ENCODE results near the gene PRMT7.

- TF ChIP-seq CTCF (IDR thresholded peaks at IDR 0.05; ENCODE audit: insufficient read depth, low read depth, low read length), result no peak
- TF ChIP-seq EZH2 (IDR thresholded peaks at IDR 0.05; ENCODE audit: insufficient read depth, low read length), result no peak
These were observed 26.8 kb upstream of the PRMT7 start for GRCh38 chr16:68283801-68284598.

All from astrocyte (in vitro differentiated cells and primary cell).